Stimulated activated CD4-positive, alpha-beta T cell treated with anti-CD3 and anti-CD28 coated beads, Interleukin-12 subunit alpha, Interleukin-12 subunit beta, amount 100 ng/mL, for 4 hours (primary cell): ENCODE data around the gene KCNG2.

Source experiments
- DNase-seq: peaks from one replicate; pipeline ENCODE4 v3.0.0-alpha.2; 2020

KCNG2 gene

DNA sequence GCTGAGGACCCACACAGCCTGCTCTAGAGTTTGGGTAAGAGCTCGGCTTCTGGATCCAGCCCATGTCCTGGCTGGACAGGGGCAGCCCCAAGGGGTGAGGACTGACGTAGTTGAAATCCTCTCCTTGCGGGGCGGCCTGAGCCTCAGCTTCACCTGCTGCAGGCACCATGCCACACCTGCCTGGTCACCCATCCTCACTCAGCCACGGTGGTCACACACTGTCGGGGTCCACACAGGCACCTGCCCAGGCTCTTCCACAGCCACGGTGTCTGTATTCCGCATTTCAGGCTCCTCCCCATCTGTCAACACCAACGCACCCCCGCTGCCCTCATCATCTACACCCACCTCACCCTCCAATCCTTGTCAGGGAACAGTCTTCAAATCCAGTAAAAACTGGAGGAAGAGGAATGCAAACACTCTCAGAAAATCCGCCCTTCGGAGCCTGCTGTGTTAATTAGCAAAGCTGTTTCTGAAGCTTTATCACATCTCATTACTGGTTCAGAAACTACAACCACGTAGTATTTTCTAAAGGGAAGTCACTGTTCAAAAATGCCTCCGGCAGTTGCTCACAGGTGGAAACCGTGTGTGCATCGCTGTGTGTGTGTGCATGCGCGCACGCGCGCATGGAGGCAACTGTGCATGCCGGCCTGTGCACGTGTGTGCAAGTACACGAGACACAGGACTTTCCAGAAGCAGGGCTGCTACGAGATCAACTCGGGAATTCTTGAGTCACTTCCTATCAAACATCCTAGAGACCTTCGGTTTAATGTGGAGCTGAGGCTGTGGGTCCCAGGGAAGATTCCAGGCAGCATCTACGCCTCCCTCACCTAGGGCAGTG, 115.5 kb downstream of the KCNG2 start:
- DNase-seq = no peak

GRCh38 chr18:79914614-79915160, 116.9 kb downstream of the KCNG2 start:
- DNase-seq = no peak

DNA sequence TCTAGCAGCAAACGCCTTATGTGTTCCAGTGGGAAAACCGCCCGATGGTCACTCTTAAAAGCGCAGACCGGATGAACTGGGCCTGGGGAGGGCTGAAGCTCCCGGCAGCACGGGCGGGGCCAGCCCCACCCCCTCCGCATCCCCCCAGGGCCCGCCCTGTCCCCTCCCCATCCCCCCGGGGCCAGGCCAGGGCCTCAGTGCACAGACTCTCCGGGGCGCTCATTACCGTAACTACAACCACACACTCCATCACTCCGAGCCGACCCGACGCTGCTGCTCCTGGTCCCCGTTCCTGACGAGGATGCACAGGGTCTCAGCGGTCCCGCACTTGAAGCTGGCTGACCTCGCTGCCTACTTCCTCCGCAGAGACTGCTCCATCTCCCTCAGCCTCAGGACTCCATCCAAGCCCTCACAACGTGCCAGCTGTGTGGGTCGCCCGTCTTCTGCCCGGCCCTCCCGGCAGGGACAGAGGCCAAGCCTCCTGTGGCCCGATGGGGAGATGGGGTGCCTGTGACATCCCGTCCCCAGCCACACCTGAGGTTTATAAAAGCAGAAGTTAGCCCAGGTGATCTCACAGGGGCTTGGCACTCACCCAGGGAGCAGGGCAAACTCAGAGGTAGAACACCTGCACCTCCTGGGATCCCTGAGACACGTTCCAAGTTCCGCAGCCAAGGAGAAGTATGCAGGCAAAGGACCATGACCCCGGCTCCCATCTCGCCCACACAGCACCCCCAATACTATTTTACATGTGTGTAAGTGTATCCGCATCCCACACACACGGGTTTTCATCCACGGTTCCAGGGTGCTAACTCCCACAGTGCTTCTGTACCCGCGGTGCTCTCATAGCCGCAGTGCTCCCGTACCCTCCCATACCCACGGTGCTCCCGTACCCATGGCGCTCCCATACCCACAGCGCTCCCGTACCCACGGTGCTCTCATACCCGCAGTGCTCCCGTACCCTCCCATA, 117.7 kb downstream of the KCNG2 start:
- DNase-seq = no peak

GRCh38 chr18:79916128-79916494, 118.4 kb downstream of the KCNG2 start:
- DNase-seq = no peak

GRCh38 chr18:79916546-79917168, 118.9 kb downstream of the KCNG2 start:
- no peak for DNase-seq

- no peak for DNase-seq
Observed at GRCh38 chr18:79917169-79917852, 119.6 kb downstream of the KCNG2 start.

DNA sequence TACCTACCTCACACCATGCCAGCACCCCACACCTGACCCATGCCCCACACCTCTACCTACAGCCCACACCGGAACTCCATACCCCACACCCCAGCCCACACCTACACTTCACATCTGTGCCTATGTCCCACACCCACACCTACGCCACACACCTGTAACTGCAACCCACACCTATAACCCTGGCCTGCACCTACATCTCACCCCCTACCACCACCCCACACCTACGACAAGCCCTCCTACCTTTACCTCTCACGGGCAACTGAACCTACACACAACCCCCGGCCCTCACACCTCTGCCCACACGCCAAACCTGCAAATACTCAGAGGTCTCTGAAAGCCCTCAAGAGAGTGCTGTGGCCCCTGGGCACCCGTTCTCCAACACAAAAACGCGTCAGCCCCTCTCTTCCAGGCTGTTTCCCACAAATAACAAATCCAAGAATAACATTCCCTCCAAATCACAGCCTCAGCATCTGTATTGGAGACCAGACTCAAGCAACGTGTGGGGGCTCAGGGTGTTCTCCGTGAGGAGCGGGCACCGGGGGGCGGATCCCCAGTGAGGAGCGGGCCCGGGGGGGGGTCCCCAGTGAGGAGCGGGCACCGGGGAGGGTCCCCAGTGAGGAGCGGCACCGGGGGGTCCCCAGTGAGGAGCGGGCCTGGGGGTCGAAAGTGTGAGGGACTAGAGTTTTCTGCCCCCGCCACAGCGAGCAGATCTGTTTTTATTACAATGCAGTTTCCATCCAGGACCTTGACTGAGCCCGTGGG, 120.3 kb downstream of the KCNG2 start:
- no peak for DNase-seq

GRCh38 chr18:79918615-79919011, 120.9 kb downstream of the KCNG2 start:
- no peak for DNase-seq

DNA sequence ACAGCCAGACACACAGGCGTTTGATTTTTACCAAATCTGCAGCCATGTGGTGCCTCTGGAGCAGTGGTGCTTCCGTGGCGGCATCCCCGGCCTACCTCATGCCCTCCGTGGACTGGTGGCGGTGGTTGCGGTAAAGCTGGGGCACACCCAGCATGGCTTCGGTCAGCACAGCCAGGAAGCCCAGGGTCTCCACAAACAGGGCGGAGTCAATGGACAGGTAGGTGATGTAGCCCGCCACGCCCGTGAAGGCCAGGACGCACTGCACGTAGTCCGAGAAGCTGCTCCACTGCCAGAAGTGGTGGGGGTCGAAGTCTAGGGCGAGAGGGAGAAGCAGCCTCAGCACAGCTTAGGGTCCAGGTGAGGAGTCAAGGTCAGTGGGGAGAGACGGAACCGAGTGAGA, 121.4 kb downstream of the KCNG2 start:
- no peak for DNase-seq

- DNase-seq = no peak
Observed at GRCh38 chr18:79921984-79922965, 124.5 kb downstream of the KCNG2 start.

DNA sequence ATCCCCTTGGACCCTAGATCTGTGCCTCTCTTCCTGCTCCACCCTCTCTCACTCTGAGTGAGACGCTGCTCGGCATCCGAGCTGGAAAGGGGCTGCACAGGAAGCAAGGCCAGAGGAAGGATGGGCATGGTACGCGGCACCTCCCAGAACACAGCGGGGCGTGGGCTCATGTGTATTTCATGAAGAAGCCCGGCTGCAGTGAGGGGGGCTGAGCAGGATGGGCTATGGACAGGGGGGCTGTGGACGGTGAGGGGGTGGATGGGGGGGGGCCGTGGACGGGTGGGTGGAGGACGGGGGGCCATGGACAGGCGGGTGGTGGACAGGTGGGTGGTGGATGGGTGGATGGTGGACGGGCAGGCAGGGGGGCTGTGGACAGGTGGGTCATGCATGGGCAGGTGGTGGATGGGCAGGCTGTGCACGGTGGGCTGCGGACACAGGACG, 125.3 kb downstream of the KCNG2 start:
- no peak for DNase-seq

GRCh38 chr18:79923896-79924585, 126.3 kb downstream of the KCNG2 start:
- no peak for DNase-seq

DNA sequence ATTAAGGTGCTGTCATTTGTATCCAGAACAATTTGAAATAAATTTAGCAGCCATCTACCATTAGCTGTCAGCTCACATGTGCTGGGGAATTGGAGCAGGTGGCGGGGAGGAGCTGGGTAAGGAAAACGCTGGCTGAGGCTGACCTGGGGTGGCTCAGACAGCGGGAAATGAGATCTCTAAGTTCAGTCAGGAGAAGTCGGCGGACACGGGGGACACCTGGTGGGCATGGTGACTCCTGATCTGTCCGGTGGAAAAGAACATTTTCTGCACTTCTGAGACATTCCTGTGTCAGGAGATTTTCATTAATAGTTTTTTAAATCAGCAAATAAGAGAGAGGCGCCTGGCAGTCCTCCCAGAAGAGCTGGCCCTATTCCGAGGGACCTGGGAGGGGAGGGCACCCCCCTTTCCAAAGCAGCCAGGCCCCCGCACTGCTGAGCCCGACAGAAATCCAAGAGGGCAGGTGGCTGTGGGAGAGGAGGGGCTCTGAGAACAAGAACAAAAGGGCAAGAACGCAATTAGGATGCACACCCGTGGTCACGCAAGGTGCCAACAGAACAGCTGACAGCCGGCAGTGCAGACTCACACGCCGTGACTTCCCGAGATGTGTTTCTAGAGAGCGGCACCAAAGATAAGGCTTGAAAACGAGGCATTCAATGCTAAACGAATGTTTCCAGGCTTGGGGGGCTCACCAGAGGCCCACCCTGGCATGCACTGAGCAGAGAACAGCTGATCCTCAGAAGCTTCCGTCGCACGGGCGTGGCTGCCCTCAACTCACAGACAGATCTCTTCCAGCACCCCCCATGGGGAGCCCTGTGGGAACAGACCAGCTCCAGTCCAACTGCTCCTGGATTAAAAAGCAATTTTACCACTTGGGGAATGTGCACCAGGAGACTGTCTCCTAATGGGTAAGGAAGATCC, 127.3 kb downstream of the KCNG2 start:
- no peak for DNase-seq

DNA sequence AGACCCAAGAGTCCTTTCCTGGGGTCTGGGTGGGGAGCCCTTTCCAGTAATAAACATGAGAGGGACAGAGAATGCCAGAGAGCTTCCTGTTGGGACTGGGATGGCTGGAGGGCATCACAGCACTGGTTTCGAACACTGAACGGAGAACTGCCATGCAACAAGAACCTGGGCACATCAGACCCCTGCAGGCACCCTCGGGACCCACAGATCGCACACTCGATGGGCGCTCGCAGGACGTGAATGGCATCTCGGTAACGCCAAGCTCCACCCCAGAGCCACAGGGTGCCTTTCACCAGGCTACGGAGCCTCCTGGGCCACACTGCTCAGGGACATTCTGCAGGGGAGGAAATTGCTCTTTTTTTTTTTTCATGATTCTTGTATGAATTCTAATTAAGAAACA, 128.6 kb downstream of the KCNG2 start:
- DNase-seq = no peak

GRCh38 chr18:79926715-79927606, 129.2 kb downstream of the KCNG2 start:
- DNase-seq = no peak

GRCh38 chr18:79927607-79928562, 130.1 kb downstream of the KCNG2 start:
- no peak for DNase-seq
